ENCODE results near the gene FDXR. TPM values are rescaled to one million over a fixed set of nuclear protein-coding genes. Genes with fewer than 3 reads are reported as not detected.
"Not testable (repeated sequence)": the region's sequence is repeated elsewhere in the genome, so short reads cannot be mapped to it uniquely, and the experiment has no call there.

FDXR gene
- total RNA-seq, 1 donor from 2014 or later, result 20.5 TPM

DNA sequence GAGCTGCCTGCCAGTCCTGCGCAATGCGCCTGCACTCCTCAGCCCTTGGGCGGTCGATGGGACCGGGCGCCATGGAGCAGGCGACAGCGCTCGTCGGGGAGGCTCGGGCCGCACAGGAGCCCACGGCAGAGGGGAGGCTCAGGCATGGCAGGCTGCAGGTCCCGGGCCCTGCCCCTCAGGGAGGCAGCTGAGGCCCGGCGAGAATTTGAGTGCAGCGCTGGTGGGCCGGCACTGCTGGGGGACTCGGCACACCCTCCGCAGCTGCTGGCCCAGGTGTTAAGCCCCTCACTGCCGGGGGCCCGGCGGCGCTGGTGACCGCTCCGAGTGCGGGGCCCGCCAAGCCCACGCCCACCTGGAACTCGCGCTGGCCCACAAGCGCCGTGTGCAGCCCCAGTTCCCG, 34.2 kb upstream of the FDXR start:
- Mint-ChIP-seq H3K27ac (no peak overlapping the region), H3K36me3 (ENCODE audit: low read depth) (no peaks in the 10 kb centered on the region), H3K4me1 (no peaks in the 10 kb centered on the region), H3K4me3 (no peak overlapping the region), H3K27me3 (peaks cover 9% of the 10 kb centered on the region), H3K9me3 (no peaks in the 10 kb centered on the region)
- intact Hi-C loops (cut with micrococcal nuclease), result no loop called here
- no peak for DNase-seq

GRCh38 chr17:74906214-74906793, 33.5 kb upstream of the FDXR start:
- peak; percentile 66 for DNase-seq
- intact Hi-C loops (cut with micrococcal nuclease); H3K4me3 Mint-ChIP-seq; H3K27ac Mint-ChIP-seq; H3K36me3 Mint-ChIP-seq (ENCODE audit: low read depth); H3K9me3 Mint-ChIP-seq; H3K4me1 Mint-ChIP-seq; H3K27me3 Mint-ChIP-seq: not testable (repeated sequence)

DNA sequence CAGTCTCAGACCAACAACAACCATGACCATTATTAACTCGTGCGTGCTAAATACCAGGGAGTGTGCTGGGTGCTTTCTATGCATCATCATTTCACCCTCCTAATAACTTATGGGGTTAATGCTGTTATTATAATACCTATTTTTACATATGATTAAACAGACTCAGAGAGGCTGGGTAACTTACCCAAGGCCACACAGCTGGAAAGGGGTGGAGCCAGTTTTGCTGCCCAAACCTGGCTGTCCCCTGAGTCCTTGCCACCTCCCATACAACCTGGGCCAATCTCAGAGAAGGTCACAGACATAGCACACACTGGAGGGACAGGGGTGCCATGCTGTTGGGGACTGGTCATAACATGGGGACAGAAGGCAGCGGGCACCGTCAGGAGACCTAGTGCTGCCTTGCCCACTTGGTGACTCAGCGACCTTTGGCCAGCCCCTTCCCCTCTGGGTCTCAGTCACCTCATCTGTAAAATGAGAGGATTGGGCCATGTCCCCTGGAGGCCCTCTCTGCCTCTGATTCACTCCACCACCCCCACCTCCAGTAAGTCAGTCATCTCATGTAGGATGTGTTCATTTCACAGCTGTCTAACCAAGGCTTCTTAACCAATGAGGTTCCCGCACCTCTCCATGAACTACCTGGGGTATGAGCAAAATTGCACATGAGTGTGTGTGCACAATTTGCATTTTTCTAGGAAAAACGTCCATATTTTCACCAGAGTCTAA, 32.1 kb upstream of the FDXR start:
- peaks cover 11% of the 10 kb centered on the region for H3K27me3 Mint-ChIP-seq
- no peak overlapping the region for H3K27ac Mint-ChIP-seq
- no peaks in the 10 kb centered on the region for H3K9me3 Mint-ChIP-seq
- H3K36me3 Mint-ChIP-seq (ENCODE audit: low read depth), result no peaks in the 10 kb centered on the region
- no peak overlapping the region for H3K4me3 Mint-ChIP-seq
- DNase-seq, result no peak
- intact Hi-C loops (cut with micrococcal nuclease), result no loop called here
- no peaks in the 10 kb centered on the region for H3K4me1 Mint-ChIP-seq

- Mint-ChIP-seq H3K27ac (no peak overlapping the region), H3K27me3 (peaks cover 11% of the 10 kb centered on the region), H3K4me3 (no peak overlapping the region), H3K9me3 (no peaks in the 10 kb centered on the region), H3K36me3 (ENCODE audit: low read depth) (no peaks in the 10 kb centered on the region), H3K4me1 (no peaks in the 10 kb centered on the region)
- no peak for DNase-seq
- intact Hi-C loops (cut with micrococcal nuclease), result no loop called here
Measured at GRCh38 chr17:74903671-74904070, 30.9 kb upstream of the FDXR start.

- no peaks in the 10 kb centered on the region for H3K36me3 Mint-ChIP-seq (ENCODE audit: low read depth)
- H3K27me3 Mint-ChIP-seq, result peaks cover 7% of the 10 kb centered on the region
- H3K9me3 Mint-ChIP-seq, result no peaks in the 10 kb centered on the region
- H3K4me3 Mint-ChIP-seq, result no peak overlapping the region
- H3K4me1 Mint-ChIP-seq, result no peaks in the 10 kb centered on the region
- no peak for DNase-seq
- intact Hi-C loops (cut with micrococcal nuclease), result no loop called here
- no peak overlapping the region for H3K27ac Mint-ChIP-seq
Measured at GRCh38 chr17:74903034-74903433, 30.2 kb upstream of the FDXR start.

DNA sequence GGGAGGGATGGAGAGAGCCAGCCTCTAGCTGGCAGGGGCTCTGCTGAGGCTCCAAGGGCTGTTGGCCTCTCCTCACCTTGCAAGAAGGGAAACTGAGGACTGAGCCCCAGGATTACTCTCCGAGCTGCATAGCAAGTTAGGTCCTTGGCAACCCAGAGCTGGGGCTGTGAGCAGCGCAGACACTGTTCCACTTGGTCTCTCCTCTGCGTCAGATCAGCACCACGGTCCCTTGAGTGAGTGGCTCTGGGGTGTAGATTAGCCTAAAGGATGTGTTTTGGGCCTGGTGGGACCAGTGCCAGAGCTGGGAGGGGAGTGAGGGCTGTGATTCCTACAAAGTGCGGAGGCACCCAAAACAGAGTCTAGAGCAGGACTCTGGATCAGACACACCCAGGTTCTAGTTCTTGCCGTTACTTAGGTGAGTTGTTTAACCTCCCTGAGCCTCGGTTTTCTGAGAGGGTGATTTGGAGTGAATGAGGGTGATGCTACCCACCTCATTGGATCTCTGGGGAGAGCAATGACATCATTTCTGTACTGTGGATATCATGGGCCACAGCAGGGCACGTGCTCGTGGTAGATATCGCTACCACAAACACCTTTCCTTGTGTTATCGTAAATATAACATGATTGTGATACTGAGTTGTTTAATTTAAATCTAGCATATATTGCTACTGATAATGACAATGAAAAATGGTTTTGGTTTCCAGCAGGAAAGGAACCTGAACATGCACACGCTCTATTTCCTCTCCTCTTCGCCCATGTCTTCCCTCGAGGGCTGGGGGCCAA, 28.8 kb upstream of the FDXR start:
- Mint-ChIP-seq H3K9me3 (no peaks in the 10 kb centered on the region), H3K4me3 (no peak overlapping the region), H3K4me1 (no peaks in the 10 kb centered on the region), H3K27me3 (peaks cover 13% of the 10 kb centered on the region), H3K27ac (no peak overlapping the region), H3K36me3 (ENCODE audit: low read depth) (no peaks in the 10 kb centered on the region)
- intact Hi-C loops (cut with micrococcal nuclease), result no loop called here
- DNase-seq, result no peak

DNA sequence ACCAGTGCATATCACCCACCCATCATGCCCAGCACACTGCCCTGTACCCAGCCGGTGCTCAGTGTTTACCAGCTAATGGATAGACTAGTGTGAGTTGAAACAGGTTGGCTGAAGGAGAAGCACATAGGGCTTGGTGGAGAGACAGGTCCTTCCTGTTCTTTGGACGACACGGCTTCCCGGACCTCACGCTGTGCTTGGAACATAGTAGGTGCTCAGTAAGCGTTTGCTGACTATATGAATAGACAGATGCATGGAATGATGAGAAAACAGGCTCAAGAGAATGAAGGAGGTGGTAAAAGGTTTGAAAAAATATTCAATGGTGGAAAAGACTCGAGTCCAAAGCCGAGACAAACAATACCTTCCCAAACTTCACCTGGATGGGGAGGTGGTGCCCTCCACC, 27.4 kb upstream of the FDXR start:
- no peak overlapping the region for H3K27ac Mint-ChIP-seq
- H3K27me3 Mint-ChIP-seq, result peaks cover 24% of the 10 kb centered on the region
- intact Hi-C loops (cut with micrococcal nuclease), result no loop called here
- no peaks in the 10 kb centered on the region for H3K9me3 Mint-ChIP-seq
- no peak for DNase-seq
- H3K36me3 Mint-ChIP-seq (ENCODE audit: low read depth), result no peaks in the 10 kb centered on the region
- H3K4me3 Mint-ChIP-seq, result no peak overlapping the region
- H3K4me1 Mint-ChIP-seq, result no peaks in the 10 kb centered on the region

DNA sequence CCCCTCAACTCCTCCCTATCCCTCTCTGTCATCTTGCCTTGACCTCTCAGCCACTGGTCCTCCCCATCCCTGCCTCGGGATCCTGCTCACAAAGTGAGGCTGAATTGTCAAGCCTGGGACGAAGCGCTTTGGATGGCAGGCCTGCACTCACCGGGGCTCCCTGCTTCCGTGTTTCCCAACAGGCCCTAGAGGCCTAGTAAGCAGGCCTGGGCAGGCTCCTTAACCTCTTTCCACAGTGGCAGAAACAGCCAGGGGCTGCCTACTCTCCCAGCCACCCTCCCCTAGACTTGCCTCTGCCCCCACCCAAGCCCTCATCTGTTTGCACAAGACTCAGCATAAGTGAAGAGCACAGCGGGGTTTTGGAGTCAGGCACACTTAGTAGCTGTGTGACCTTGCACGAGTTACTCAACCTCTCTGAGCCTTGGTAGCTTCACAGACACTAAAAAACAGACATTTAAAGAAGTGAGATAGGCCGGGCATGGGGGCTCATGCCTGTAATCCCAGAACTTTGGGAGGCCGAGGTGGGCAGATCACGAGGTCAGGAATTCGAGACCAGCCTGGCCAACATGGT, 25.7 kb upstream of the FDXR start:
- Mint-ChIP-seq H3K36me3 (ENCODE audit: low read depth) (no peaks in the 10 kb centered on the region), H3K4me1 (peaks cover 2% of the 10 kb centered on the region), H3K27ac (no peak overlapping the region), H3K9me3 (no peaks in the 10 kb centered on the region), H3K4me3 (no peak overlapping the region), H3K27me3 (peaks cover 37% of the 10 kb centered on the region)
- DNase-seq, result no peak
- intact Hi-C loops (cut with micrococcal nuclease), result no loop called here

DNA sequence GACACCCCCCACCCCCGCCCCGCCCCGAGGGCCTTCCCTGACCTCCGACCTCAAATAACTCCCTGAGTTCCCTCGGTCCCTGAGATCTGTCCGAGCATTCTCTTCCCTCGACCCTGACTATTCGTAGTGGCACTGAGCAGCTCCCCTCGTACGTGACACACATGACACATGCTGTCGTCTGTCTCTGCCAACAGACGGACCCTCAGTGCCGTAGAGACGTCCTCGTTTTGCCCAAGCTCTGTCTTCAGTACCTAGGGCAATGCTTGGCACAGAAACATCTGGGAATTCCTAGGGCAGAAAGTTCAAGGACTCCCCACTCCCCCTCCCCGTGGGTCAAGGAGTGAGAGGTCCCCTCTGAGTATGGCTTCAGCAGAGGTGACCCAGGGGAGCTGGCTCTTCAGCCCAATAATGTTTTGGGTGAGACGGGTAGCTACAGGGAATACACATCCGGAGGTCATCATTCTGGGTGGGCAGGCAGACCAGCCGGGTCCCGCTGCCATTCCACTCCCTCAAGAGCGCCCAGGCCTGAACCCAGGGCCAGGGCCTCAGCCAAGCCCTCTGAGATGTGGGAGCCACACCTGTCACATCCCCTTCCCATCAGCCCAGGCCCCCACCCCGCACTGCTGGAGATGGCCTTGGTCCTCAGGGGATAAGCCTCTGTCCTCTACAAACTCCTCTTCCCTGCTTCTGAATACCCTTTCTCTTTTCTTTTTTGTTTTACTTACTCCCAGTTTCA, 21.3 kb upstream of the FDXR start:
- intact Hi-C loops (cut with micrococcal nuclease), result no loop called here
- no peak overlapping the region for H3K27ac Mint-ChIP-seq
- H3K27me3 Mint-ChIP-seq, result peaks cover 46% of the 10 kb centered on the region
- no peaks in the 10 kb centered on the region for H3K36me3 Mint-ChIP-seq (ENCODE audit: low read depth)
- H3K4me3 Mint-ChIP-seq, result peak overlapping the region; percentile 68
- peaks cover 2% of the 10 kb centered on the region for H3K4me1 Mint-ChIP-seq
- no peak for DNase-seq
- no peaks in the 10 kb centered on the region for H3K9me3 Mint-ChIP-seq

DNA sequence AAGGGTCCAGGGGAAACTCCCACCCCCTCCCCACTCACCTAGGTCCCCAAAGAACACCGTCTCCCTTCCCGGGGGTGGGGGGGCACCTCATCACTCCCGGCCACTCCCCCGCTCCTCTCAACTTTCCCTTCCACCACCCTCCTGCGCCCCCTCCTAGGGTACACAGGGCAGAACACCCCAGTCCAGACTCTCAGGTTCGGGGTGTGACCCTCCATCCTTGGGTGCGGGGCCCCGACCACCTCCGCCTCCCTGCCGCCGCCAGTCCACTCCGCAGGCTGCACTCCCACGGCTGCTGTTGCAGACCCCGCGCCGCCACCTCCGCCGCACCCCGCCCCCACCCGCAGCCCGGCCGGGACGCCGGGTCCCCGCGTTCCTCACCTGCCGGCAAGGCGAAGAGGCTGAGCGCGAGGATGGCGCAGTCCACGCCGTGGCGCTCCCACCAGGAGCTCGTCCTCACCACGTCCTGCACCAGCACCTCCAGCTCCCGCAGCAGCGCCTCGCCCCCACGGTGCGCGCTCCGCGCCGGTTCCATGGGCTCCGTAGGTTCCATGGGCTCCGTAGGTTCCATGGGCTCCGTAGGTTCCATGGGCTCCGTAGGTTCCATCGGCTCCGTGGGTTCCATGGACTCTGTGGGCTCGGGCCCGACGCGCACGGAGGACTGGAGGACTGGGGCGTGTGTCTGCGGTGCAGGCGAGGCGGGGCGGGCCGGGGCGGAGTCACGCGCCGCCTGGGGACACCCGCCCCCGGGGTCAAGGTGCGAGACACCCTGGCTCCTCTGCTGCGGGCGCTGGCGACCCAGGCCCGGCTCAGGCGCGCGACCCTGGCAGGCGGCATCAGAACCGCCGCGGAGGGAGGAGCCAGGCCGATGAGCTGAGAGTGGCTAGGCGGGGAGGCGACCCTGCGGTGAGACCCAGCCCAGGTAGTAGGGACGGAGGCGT, 20.4 kb upstream of the FDXR start, which contains the start of gene FADS6:
Gene FADS6 (minus strand): TSS at position 660 of the 938 bp plus-strand sequence. CDS start 38 bp downstream, at position 622.
- no peaks in the 10 kb centered on the region for H3K36me3 Mint-ChIP-seq (ENCODE audit: low read depth)
- intact Hi-C loops (cut with micrococcal nuclease), result no loop called here
- peak within 1 kb of the TSS; percentile 68 for H3K4me3 Mint-ChIP-seq
- H3K27ac Mint-ChIP-seq, result no peak within 1 kb of the TSS
- H3K9me3 Mint-ChIP-seq, result no peaks in the 10 kb centered on the region
- peaks cover 2% of the 10 kb centered on the region for H3K4me1 Mint-ChIP-seq
- DNase-seq, result peak; percentile 70
- H3K27me3 Mint-ChIP-seq, result peaks cover 47% of the 10 kb centered on the region

DNA sequence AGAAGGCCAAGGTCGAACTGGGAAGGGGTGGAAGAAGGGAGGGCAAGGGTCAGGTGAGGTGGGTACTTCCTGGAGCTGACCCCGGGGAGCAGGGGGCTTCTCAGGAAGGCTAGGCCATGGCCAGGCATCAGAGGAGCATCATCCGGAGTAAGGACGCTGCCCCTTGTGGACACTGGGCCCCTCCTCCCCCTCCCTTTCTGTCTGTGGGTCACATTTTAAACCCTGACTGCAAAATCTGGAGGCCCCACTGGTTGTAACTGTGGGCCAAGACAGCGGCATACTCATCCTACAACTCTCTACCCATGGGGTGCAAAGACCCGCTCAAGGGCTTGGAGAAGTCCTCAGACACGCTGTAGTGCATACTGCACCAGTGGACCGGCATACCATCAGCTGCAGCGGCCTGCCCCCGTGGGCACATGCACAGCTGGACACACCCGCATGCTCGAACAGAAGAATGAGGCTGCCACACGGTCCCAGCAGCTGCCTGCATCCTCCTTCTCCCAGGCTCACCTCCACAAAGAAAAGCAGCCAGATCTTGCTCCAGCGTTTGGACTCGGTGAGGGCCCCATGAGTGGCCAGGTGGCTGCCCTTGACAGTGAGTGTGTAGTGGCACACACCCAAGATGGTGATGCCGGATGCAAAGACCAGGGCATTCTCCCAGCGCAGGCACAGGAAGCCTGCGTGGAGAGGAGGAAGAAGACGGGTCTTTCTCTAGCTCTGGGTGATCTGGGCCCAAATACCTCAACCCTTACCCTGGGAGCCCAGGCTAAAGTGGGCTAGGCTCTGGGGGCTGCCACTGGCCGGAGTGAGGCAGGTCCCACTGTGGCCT, 19.4 kb upstream of the FDXR start:
- H3K4me1 Mint-ChIP-seq, result peaks cover 2% of the 10 kb centered on the region
- H3K27me3 Mint-ChIP-seq, result peaks cover 46% of the 10 kb centered on the region
- H3K36me3 Mint-ChIP-seq (ENCODE audit: low read depth), result no peaks in the 10 kb centered on the region
- DNase-seq, result no peak
- intact Hi-C loops (cut with micrococcal nuclease), result no loop called here
- H3K27ac Mint-ChIP-seq, result no peak overlapping the region
- no peak overlapping the region for H3K4me3 Mint-ChIP-seq
- no peaks in the 10 kb centered on the region for H3K9me3 Mint-ChIP-seq

DNA sequence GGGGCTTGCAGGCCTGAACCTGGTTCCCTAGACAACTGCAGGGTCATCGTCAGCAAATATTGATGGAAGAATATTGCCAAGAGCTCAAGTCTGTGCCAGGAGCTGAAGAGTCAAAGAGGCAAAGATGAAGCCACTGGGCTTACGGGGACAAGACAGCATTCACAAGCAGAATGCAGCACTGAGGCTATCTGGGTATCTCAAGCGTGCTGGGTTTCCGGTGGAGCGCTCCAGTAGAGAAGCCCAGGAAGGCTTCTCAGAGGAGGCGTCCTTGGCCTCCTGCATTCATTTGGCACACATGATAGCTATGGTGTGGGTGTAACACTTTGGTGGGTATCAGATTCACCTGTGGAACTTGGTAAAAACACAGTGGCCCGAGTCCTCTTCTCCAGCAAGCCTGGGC, 17.8 kb upstream of the FDXR start:
- DNase-seq, result no peak
- Mint-ChIP-seq H3K4me1 (peaks cover 2% of the 10 kb centered on the region), H3K36me3 (ENCODE audit: low read depth) (no peaks in the 10 kb centered on the region), H3K4me3 (no peak overlapping the region), H3K27ac (no peak overlapping the region), H3K27me3 (peaks cover 38% of the 10 kb centered on the region), H3K9me3 (no peaks in the 10 kb centered on the region)
- intact Hi-C loops (cut with micrococcal nuclease), result no loop called here

All from activated CD4-positive, alpha-beta T cell treated with anti-CD3 and anti-CD28 coated beads, Interleukin-2, amount 10 ng/mL, durations not matched to agents 24 days and 14 days (primary cell).